K562 (cell line): ENCODE results near the gene TOX2. TPM values are rescaled to one million over a fixed set of nuclear protein-coding genes. Genes with fewer than 3 reads are reported as not detected.

Experiments
- ATAC-seq: fragments of 200-7000 bp; cut with Tn5 transposase; 3 replicates; pipeline ENCODE4 v1.9.1; 2020; ENCODE audit warnings: moderate library complexity
- BruUV-seq: library from RNA; stranded (reverse); fragments of 400-500 nt; replicated peaks from 2 replicates; lab custom pipeline; 2021; lab: Mats Ljungman, UMichigan
- CTCF ChIA-PET: fragments of 300-600 bp; formaldehyde crosslinking; extraction: SDS; loops from one replicate; lab custom pipeline; 2021; ENCODE audit warnings: low intra/inter-chr PET ratio; lab: Yijun Ruan, JAX
- POLR2A ChIA-PET: fragments of 300-600, 350-650 bp; sonication (Branson Sonifier 250); formaldehyde crosslinking; extraction: SDS; loops from one replicate; lab custom pipeline; 2021; ENCODE audit warnings: antibody characterized with exemption, inconsistent platforms; lab: Yijun Ruan, JAX
- DNase-seq, 4 experiments: peaks; one replicate each; pipeline versions ENCODE4 v3.0.0 to v3.0.0-alpha.2; 2011 to 2018; ENCODE audit warnings: low spot score in 3 of 4, mixed read lengths in 3 of 4; ENCODE audit errors: extremely low read depth in 1 of 4
- FAIRE-seq: peaks from 2 replicates; lab custom pipeline; 2011; peaks lifted over from hg19 to GRCh38; lab: Jason Lieb, UNC
- H2AFZ ChIP-seq: 2 replicates; pipeline ENCODE4 v1.6.0; 2011; ENCODE audit warnings: low read depth, low read length, control low read depth, inconsistent platforms
- H3K27ac ChIP-seq: fragments of 200-600 bp; 3 replicates; pipeline ENCODE4 v1.8.0; 2011; ENCODE audit warnings: low read depth, mild to moderate bottlenecking, control low read depth, inconsistent platforms, low read length, moderate library complexity, mixed read lengths; ENCODE audit errors: extremely low read depth
- H3K27me3 ChIP-seq, 2 experiments: fragments of 300-600 bp in 1 of 2; 2 replicates in 1 of 2; 3 replicates in 1 of 2; pipeline versions ENCODE4 v1.6.0 to v1.8.0; 2011; ENCODE audit warnings: inconsistent platforms in 2 of 2, low read length in 2 of 2, mild to moderate bottlenecking in 1 of 2, mixed read lengths in 1 of 2, moderate library complexity in 1 of 2; ENCODE audit not compliant: control insufficient read depth in 2 of 2, insufficient read depth in 2 of 2
- H3K36me3 ChIP-seq: fragments of 300-600 bp; 3 replicates; pipeline ENCODE4 v1.8.0; 2011; ENCODE audit warnings: mild to moderate bottlenecking, low read length, inconsistent platforms; ENCODE audit not compliant: control insufficient read depth, insufficient read depth
- H3K4me1 ChIP-seq, 2 experiments: fragments of 200-600 bp in 1 of 2; replicated peaks in 1 of 2; 2 replicates in 1 of 2; 3 replicates in 1 of 2; pipeline versions ENCODE4 v1.5.1 to v1.8.0; 2011; ENCODE audit warnings: inconsistent platforms in 2 of 2, low read length in 2 of 2, mild to moderate bottlenecking in 1 of 2, mixed read lengths in 1 of 2, moderate library complexity in 1 of 2; ENCODE audit not compliant: control insufficient read depth in 2 of 2, insufficient read depth in 2 of 2
- H3K4me2 ChIP-seq: 2 replicates; pipeline ENCODE4 v1.6.1; 2011; ENCODE audit warnings: low read length, control low read depth, inconsistent platforms, mixed read lengths; ENCODE audit not compliant: insufficient read depth
- H3K4me3 ChIP-seq: fragments of 200-600 bp; sonication (generic), shearing (Covaris generic); 2 replicates; pipeline ENCODE4 v1.5.1; 2016; ENCODE audit warnings: control low read depth, inconsistent platforms
- H3K79me2 ChIP-seq: fragments of 200-600 bp; 3 replicates; pipeline ENCODE4 v1.8.0; 2011; ENCODE audit warnings: low read length, inconsistent platforms; ENCODE audit not compliant: control insufficient read depth, insufficient read depth
- H3K9ac ChIP-seq, 2 experiments: 2 replicates each; pipeline versions ENCODE4 v1.6.0 to v1.6.1; 2011; ENCODE audit warnings: low read depth in 2 of 2, low read length in 2 of 2, control low read depth in 1 of 2, inconsistent platforms in 1 of 2, mild to moderate bottlenecking in 1 of 2, mixed read lengths in 1 of 2; ENCODE audit not compliant: insufficient read depth in 1 of 2
- H3K9me1 ChIP-seq: one replicate; pipeline ENCODE4 v1.6.0; 2011; ENCODE audit warnings: inconsistent platforms, mild to moderate bottlenecking, low read length, moderate library complexity; ENCODE audit not compliant: control insufficient read depth, insufficient read depth
- H3K9me3 ChIP-seq: replicated peaks from 2 replicates; pipeline ENCODE4 v1.5.1; 2011; ENCODE audit warnings: low read depth, low read length, inconsistent platforms; ENCODE audit not compliant: control insufficient read depth, insufficient read depth
- H4K20me1 ChIP-seq: replicated peaks from 2 replicates; pipeline ENCODE4 v1.6.1; 2011; ENCODE audit warnings: low read length, inconsistent platforms, mixed read lengths; ENCODE audit not compliant: control insufficient read depth, insufficient read depth
- ARNT ChIP-seq, 2 experiments: fragments of 450-650 bp; IDR thresholded peaks; 2 replicates each; pipeline ENCODE4 v1.6.1; 2016; ENCODE audit warnings: mild to moderate bottlenecking in 1 of 2
- BRD4 ChIP-seq: fragments of 200-600 bp; sonication (generic); IDR thresholded peaks from 2 replicates; pipeline ENCODE4 v1.6.1; 2017; ENCODE audit warnings: inconsistent platforms
- E2F3 ChIP-seq: fragments of 250-450 bp; sonication (Bioruptor Pico); IDR thresholded peaks from 2 replicates; pipeline ENCODE4 v1.4.0; 2020; ENCODE audit warnings: mild to moderate bottlenecking
- E2F6 ChIP-seq, 2 experiments: IDR thresholded peaks; 2 replicates each; pipeline ENCODE4 v1.6.1; 2011; ENCODE audit warnings: borderline replicate concordance in 1 of 2, control low read depth in 1 of 2, low read depth in 1 of 2, low read length in 1 of 2, mild to moderate bottlenecking in 1 of 2, mixed read lengths in 1 of 2, moderate library complexity in 1 of 2; ENCODE audit not compliant: insufficient read depth in 1 of 2, insufficient read length in 1 of 2, poor library complexity in 1 of 2, severe bottlenecking in 1 of 2; ENCODE audit errors: extremely low read depth in 1 of 2
- ELK3 ChIP-seq: fragments of 450-650 bp; formaldehyde crosslinking; IDR thresholded peaks from 2 replicates; pipeline ENCODE4 v1.4.0; 2020; ENCODE audit warnings: mild to moderate bottlenecking
- ESRRB ChIP-seq: fragments of 250-450 bp; sonication (Bioruptor Pico); IDR thresholded peaks from 2 replicates; pipeline ENCODE4 v1.5.0; 2020; ENCODE audit warnings: mild to moderate bottlenecking, moderate library complexity, borderline replicate concordance
- ETV6 ChIP-seq, 3 experiments: fragments of 150-350 bp in 1 of 3; sonication (generic) in 1 of 3; formaldehyde crosslinking in 1 of 3; IDR thresholded peaks; 2 replicates each; pipeline versions ENCODE4 v1.6.1 to v1.8.0; 2014 to 2022; ENCODE audit warnings: borderline replicate concordance in 2 of 3, low read depth in 2 of 3, antibody characterized with exemption in 1 of 3, low read length in 1 of 3, mild to moderate bottlenecking in 1 of 3, missing genetic modification reagents in 1 of 3
- PCBP1 ChIP-seq: fragments of 200-400 bp; formaldehyde crosslinking; IDR thresholded peaks from 2 replicates; pipeline ENCODE4 v1.6.1; 2018; ENCODE audit warnings: mild to moderate bottlenecking, low read depth, low read length; ENCODE audit not compliant: poor library complexity, severe bottlenecking
- RBM15 ChIP-seq: fragments of 200-400 bp; formaldehyde crosslinking; IDR thresholded peaks from 2 replicates; pipeline ENCODE4 v1.6.1; 2018; ENCODE audit warnings: mild to moderate bottlenecking, low read length, moderate library complexity; ENCODE audit not compliant: insufficient read depth
- SETDB1 ChIP-seq: IDR thresholded peaks from one replicate; pipeline ENCODE4 v1.6.1; 2012; ENCODE audit warnings: low read length, control low read depth, inconsistent platforms
- SNAPC5 ChIP-seq: fragments of 250-450 bp; sonication (Bioruptor Pico); IDR thresholded peaks from 2 replicates; pipeline ENCODE4 v1.8.0; 2021; ENCODE audit warnings: moderate library complexity, mild to moderate bottlenecking, inconsistent platforms
- ZNF384 ChIP-seq: IDR thresholded peaks from 2 replicates; pipeline ENCODE4 v1.6.1; 2012; ENCODE audit warnings: low read depth, low read length, improper control_type of control experiment
- ZNF668 ChIP-seq: fragments of 250-450 bp; sonication (Bioruptor Pico); IDR thresholded peaks from 2 replicates; pipeline ENCODE4 v1.8.0; 2022; ENCODE audit warnings: mild to moderate bottlenecking, inconsistent platforms
- WGBS: fragments of 100-300 bp; shearing (Covaris generic); methylation state at CpG from one replicate; pipeline ENCODE4 v1.1.6; 2016; ENCODE audit warnings: low coverage, mixed read lengths; ENCODE audit not compliant: insufficient coverage; ENCODE audit errors: missing lambda C conversion rate; 5-methylcytosine and 5-hydroxymethylcytosine counted together
- in situ Hi-C: fragments of 300-500 bp; cut with MboI; formaldehyde crosslinking; loops from 4 replicates; pipeline ENCODE4 v1.15.0; 2018; ENCODE audit warnings: inconsistent platforms, mixed read lengths
- intact Hi-C: fragments of 100-400 bp; cut with micrococcal nuclease; formaldehyde crosslinking; loops from 2 replicates; pipeline ENCODE4 v1.14.2; 2022
- polyA plus RNA-seq, 8 experiments: library from polyadenylated mRNA; depleted of rRNA in 4 of 8; stranded (reverse) in 5 of 8; unstranded in 3 of 8; fragments of >200 nt; fragmentation: Nextera tagmentation in 2 of 8; fragmentation: Illumina TruSeq in 1 of 8; extraction: Ambion mirVana in 2 of 8; extraction: Trizol in 1 of 8; gene quantifications; 2 replicates each; pipeline versions ENCODE4 v1.2.1 to v1.2.3, GENCODE V29; 2011 to 2014; ENCODE audit warnings: inconsistent platforms in 1 of 8, missing spikeins in 1 of 8
- total RNA-seq, 7 experiments: library from RNA; depleted of rRNA in 6 of 7; stranded (reverse); fragments of >200 nt in 6 of 7; fragmentation: Illumina TruSeq in 2 of 7; extraction: Trizol in 2 of 7; gene quantifications; 2 replicates each; pipeline versions ENCODE4 v1.2.1 to v1.2.3, GENCODE V29; 2011 to 2021; ENCODE audit warnings: low replicate concordance in 1 of 7

TOX2 gene
- total and polyA plus RNA-seq, 9 of the 15 experiments (the other 6 are each of a cell fraction or from before 2014, with no cell fraction given) = not detected

GRCh38 chr20:43936104-43936770 is 21.6 kb downstream of the TOX2 start:
- Histone ChIP-seq H2AFZ (no peak overlapping the region), H3K9me1 (no peaks in the 10 kb centered on the region), H3K4me1 (no peaks in the 10 kb centered on the region; a peak in 1 of 5 replicates), H3K9ac (no peak overlapping the region)
- FAIRE-seq = no peak
- CTCF ChIA-PET = no interaction called here
- TF ChIP-seq ETV6 (IDR thresholded peaks at IDR 0.05; ENCODE audit: borderline replicate concordance in 1 of 2, low read depth in 2 of 2, low read length in 1 of 2) = no peak
- TF ChIP-seq ETV6 (CRISPR knock-in tag; IDR thresholded peaks at IDR 0.05; ENCODE audit: borderline replicate concordance) = no peak
- no peak for TF ChIP-seq ESRRB (CRISPR knock-in tag)
- no peak for TF ChIP-seq SETDB1
- no peak for TF ChIP-seq ZNF668 (CRISPR knock-in tag)
- TF ChIP-seq ZNF384 = no peak
- no peak for TF ChIP-seq SNAPC5
- TF ChIP-seq BRD4 = no peak
- no peak for TF ChIP-seq PCBP1
- TF ChIP-seq RBM15 = no peak
- no peak for TF ChIP-seq ELK3
- no peak for TF ChIP-seq E2F3 (CRISPR knock-in tag)
- no peak for TF ChIP-seq ARNT (IDR thresholded peaks at IDR 0.05)
- TF ChIP-seq E2F6 (IDR thresholded peaks at IDR 0.05; ENCODE audit: borderline replicate concordance in 1 of 2, extremely low read depth in 1 of 2, insufficient read depth in 1 of 2, insufficient read length in 1 of 2, low read depth in 1 of 2, low read length in 1 of 2, poor library complexity in 1 of 2, severe bottlenecking in 1 of 2) = no peak
- TF ChIP-seq, all 486 proteins: peak for 0
- H3K9me3 ChIP-seq = no peaks in the 10 kb centered on the region
- no peak overlapping the region for H3K4me2 ChIP-seq
- DNase-seq (no peak), ATAC-seq (no peak)
- no peak overlapping the region for H3K4me3 ChIP-seq
- in situ Hi-C loops (no loop called here), intact Hi-C loops (no loop called here)
- no peaks in the 10 kb centered on the region for H3K79me2 ChIP-seq
- no peaks in the 10 kb centered on the region for H3K36me3 ChIP-seq
- BruUV-seq = no TSS peak
- WGBS = 6% methylated on average over 4 of the region's 4 CpGs
- peaks cover 0 to 38% of the 10 kb centered on the region in 2 experiments; a peak in 2 of 5 replicates for H3K27me3 ChIP-seq
- no peak overlapping the region for H3K27ac ChIP-seq
- POLR2A ChIA-PET = interaction anchor here (0.6 kb wide), 1 partner anchor 206 kb away, joined by 4 read pairs; no protein-coding TSS in a partner anchor
- no peaks in the 10 kb centered on the region for H4K20me1 ChIP-seq
